ENCODE measurements around the gene SLC15A3.

The SLC15A3 gene

GRCh38 chr11:60955571-60955970 is 3.6 kb upstream of the SLC15A3 start:
- H3K4me3 ChIP-seq (ENCODE audit: low read length): no peak overlapping the region
- DNase-seq (ENCODE audit: low read depth): no peak
- no peak for TF ChIP-seq CTCF (conservative IDR thresholded peaks at IDR 0.05; ENCODE audit: low read depth, low read length)

DNA sequence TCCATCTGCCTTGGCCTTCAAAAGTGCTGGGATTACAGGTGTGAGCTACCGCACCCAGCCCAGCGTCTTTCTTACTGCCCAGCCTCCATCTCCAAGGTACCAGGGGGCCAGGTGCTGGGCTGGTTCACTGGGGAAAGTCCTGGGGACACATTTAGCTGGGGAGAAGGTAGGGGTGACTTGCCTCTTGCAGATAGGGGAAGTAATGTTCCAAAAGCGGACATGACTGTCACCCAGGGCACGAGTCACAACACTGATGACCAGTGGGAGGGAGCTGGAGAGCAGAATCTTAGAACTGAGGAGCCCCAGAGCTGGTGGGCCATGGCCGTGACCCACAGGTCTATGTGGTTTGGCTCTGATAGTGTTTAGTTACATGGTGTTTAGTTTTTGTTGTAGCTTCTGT is 2.4 kb upstream of the SLC15A3 start:
- no peak for TF ChIP-seq CTCF (conservative IDR thresholded peaks at IDR 0.05; ENCODE audit: low read depth, low read length)
- no peak overlapping the region for H3K4me3 ChIP-seq (ENCODE audit: low read length)
- DNase-seq (ENCODE audit: low read depth): no peak

- H3K4me3 ChIP-seq (ENCODE audit: low read length): no peak overlapping the region
- TF ChIP-seq CTCF (conservative IDR thresholded peaks at IDR 0.05; ENCODE audit: low read depth, low read length): no peak
- DNase-seq (ENCODE audit: low read depth): no peak
Observed at GRCh38 chr11:60953781-60954180, 1.8 kb upstream of the SLC15A3 start.

DNA sequence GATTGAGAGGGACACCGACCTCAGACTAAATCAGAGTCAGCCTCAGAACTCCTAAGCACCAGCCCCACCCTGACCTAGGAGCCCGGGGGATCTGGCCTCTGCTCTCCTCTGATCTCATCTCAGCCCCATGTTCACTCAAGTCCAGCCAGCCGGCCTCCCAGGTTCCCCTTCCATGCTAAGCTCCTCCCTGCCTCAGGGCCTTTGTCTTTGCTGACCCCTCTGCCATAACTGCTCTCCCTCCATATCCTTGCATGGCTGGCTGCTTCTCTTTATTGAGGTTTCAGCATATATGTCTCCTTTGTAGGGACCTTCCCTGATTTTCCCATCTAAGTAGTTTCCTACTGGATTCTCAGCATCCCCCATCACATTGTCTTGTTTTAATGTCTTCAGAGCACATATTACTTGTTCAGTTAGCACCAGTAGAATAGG is 780 bp upstream of the SLC15A3 start:
- no peak for DNase-seq (ENCODE audit: low read depth)
- TF ChIP-seq CTCF (conservative IDR thresholded peaks at IDR 0.05; ENCODE audit: low read depth, low read length): no peak
- no peak overlapping the region for H3K4me3 ChIP-seq (ENCODE audit: low read length)

- no peak for TF ChIP-seq CTCF (conservative IDR thresholded peaks at IDR 0.05; ENCODE audit: low read depth, low read length)
- DNase-seq (ENCODE audit: low read depth): no peak
- no peak overlapping the region for H3K4me3 ChIP-seq (ENCODE audit: low read length)
Observed at GRCh38 chr11:60951606-60951903, 421 bp downstream of the SLC15A3 start.

- H3K4me3 ChIP-seq (ENCODE audit: low read length): no peak overlapping the region
- no peak for DNase-seq (ENCODE audit: low read depth)
- TF ChIP-seq CTCF (conservative IDR thresholded peaks at IDR 0.05; ENCODE audit: low read depth, low read length): no peak
Observed at GRCh38 chr11:60950933-60951605, 907 bp downstream of the SLC15A3 start.

GRCh38 chr11:60950024-60950423 is 2.0 kb downstream of the SLC15A3 start:
- DNase-seq (ENCODE audit: low read depth): no peak
- no peak overlapping the region for H3K4me3 ChIP-seq (ENCODE audit: low read length)
- TF ChIP-seq CTCF (conservative IDR thresholded peaks at IDR 0.05; ENCODE audit: low read depth, low read length): no peak

Measured in retinal pigment epithelial cell (primary cell).